ENCODE data around the gene TCERG1L.
"Not testable (repeated sequence)": the region's sequence is repeated elsewhere in the genome, so short reads cannot be mapped to it uniquely, and the experiment has no call there.

DNA sequence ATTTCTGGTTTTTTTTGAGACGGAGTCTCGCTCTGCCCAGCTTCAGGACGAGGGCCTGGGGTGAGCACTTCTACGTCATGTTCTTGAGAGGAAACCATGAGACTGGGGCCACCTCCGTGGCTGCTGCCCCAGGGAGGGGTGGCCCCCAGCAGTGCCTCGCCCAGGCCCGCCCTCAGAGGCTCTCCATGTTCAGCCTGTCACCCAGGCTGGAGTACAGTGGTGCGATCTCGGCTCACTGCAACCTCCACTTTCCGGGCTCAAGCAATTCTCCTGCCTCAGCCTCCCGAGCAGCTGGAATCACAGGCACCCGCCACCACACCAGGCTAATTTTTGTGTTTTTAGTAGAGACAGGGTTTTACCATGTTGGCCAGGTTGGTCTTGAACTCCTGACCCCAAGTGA lies 175.2 kb downstream of the TCERG1L start:
- TF ChIP-seq, protein P1, sequence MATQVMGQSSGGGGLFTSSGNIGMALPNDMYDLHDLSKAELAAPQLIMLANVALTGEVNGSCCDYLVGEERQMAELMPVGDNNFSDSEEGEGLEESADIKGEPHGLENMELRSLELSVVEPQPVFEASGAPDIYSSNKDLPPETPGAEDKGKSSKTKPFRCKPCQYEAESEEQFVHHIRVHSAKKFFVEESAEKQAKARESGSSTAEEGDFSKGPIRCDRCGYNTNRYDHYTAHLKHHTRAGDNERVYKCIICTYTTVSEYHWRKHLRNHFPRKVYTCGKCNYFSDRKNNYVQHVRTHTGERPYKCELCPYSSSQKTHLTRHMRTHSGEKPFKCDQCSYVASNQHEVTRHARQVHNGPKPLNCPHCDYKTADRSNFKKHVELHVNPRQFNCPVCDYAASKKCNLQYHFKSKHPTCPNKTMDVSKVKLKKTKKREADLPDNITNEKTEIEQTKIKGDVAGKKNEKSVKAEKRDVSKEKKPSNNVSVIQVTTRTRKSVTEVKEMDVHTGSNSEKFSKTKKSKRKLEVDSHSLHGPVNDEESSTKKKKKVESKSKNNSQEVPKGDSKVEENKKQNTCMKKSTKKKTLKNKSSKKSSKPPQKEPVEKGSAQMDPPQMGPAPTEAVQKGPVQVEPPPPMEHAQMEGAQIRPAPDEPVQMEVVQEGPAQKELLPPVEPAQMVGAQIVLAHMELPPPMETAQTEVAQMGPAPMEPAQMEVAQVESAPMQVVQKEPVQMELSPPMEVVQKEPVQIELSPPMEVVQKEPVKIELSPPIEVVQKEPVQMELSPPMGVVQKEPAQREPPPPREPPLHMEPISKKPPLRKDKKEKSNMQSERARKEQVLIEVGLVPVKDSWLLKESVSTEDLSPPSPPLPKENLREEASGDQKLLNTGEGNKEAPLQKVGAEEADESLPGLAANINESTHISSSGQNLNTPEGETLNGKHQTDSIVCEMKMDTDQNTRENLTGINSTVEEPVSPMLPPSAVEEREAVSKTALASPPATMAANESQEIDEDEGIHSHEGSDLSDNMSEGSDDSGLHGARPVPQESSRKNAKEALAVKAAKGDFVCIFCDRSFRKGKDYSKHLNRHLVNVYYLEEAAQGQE (IDR thresholded peaks at IDR 0.05; ENCODE audit: insufficient read depth in 1 of 2, low read depth in 2 of 2, low read length in 1 of 2), result not testable (repeated sequence)
- not testable (repeated sequence) for TF ChIP-seq POLR2AphosphoS5 (IDR thresholded peaks at IDR 0.05; ENCODE audit: low read depth, low read length); SIN3A (IDR thresholded peaks at IDR 0.05; ENCODE audit: borderline replicate concordance, insufficient read depth, low read depth, low read length); TCF7L2 (IDR thresholded peaks at IDR 0.05; ENCODE audit: low read depth, low read length)
- TF ChIP-seq, protein P2, sequence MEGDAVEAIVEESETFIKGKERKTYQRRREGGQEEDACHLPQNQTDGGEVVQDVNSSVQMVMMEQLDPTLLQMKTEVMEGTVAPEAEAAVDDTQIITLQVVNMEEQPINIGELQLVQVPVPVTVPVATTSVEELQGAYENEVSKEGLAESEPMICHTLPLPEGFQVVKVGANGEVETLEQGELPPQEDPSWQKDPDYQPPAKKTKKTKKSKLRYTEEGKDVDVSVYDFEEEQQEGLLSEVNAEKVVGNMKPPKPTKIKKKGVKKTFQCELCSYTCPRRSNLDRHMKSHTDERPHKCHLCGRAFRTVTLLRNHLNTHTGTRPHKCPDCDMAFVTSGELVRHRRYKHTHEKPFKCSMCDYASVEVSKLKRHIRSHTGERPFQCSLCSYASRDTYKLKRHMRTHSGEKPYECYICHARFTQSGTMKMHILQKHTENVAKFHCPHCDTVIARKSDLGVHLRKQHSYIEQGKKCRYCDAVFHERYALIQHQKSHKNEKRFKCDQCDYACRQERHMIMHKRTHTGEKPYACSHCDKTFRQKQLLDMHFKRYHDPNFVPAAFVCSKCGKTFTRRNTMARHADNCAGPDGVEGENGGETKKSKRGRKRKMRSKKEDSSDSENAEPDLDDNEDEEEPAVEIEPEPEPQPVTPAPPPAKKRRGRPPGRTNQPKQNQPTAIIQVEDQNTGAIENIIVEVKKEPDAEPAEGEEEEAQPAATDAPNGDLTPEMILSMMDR (IDR thresholded peaks at IDR 0.05), result not testable (repeated sequence)

Data from Panc1 (cell line).